Lung microvascular endothelial cell (primary cell): ENCODE results near the gene UXS1. TPM values are rescaled to one million over a fixed set of nuclear protein-coding genes. Genes with fewer than 3 reads are reported as not detected.
A peak's percentile ranks its signal among the peaks of the same experiment; 100 is the strongest.
"Not testable (repeated sequence)": the region's sequence is repeated elsewhere in the genome, so short reads cannot be mapped to it uniquely, and the experiment has no call there.

ENCODE experiments used
- DNase-seq, 2 donors: peaks; one replicate each; pipeline versions ENCODE4 v3.0.0 to v3.0.0-alpha.2; 2010; ENCODE audit warnings: low read depth in 2 of 2
- total RNA-seq: library from RNA; depleted of rRNA; stranded (reverse); fragments of >200 nt; gene quantifications from 2 replicates; pipeline ENCODE4 v1.2.1, GENCODE V29; 2014

The UXS1 gene
- total RNA-seq, 1 donor from 2014 or later, result 28.0 TPM

DNA sequence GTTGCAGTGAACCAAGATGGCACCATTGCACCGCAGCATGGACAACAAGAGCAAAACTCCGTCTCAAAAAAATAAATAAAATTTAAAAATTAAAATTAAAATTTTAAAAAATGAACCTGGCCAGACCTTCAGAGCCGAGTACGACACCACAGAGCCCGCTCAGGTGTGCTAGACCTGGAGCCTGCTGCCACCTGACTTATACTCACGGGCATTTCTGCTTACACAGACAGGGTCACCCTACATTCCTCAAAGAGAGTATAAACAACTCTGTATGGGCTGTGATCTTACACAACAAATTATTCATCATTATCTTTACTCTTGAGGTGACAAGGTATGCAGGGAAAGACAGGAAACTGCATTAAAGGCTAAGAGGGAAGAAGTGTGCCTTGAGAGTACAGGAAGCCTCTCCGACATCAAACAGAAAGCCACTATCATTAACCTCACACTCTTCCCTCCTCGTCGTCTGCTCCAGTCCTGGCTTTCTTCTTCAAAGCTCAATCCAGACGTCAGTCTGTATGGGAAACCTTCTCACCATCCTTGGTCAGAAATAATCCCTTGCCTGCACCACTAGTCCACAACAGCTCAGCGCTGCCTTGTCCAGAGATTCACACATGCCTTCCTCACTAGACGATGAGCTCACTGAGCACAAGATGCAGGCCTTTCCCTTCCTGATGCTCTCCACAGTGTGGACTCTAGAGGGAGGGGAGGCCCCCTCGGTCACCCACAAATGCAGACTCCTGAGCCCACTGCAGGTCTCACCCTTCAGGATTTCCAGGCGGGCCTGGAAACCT, 56.2 kb downstream of the UXS1 start:
- no peak for DNase-seq

DNA sequence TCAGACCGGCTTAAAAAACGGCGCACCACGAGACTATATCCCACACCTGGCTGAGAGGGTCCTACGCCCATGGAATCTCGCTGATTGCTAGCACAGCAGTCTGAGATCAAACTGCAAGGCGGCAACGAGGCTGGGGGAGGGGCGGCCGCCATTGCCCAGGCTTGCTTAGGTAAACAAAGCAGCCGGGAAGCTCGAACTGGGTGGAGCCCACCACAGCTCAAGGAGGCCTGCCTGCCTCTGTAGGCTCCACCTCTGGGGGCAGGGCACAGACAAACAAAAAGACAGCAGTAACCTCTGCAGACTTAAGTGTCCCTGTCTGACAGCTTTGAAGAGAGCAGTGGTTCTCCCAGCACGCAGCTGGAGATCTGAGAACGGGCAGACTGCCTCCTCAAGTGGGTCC, 62.9 kb downstream of the UXS1 start:
- not testable (repeated sequence) for DNase-seq

DNA sequence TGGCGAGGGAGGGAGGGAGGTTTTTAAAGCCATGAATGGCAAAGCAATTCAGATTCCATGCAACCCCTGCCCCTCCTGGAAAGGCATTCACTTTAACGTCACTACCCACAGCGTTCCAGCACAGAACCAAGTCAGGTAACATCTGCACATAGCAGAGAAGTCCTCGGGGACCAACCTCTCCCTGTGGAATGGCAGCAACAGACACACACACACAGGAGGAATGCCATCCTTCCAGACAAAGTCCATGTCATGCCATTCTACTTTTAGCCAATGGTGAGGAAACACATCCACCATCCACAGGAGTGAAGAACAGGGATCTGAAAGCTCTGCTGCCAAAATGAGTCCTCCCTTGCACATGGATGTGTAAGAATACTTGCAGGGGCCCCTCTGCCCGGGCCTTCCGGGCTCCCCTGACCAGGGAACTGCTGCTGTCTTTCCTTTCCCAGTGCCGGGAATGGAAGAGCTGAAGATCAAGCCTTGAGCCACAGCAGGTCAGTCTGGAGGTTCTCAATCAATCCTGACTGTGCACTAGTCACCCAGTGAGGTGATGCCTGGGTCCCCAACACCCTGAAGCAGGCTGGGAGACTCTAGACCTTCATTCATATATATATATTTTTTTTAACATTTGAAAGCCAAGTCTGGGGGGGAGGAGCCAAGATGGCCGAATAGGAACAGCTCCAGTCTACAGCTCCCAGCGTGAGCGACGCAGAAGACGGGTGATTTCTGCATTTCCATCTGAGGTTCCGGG, 63.7 kb downstream of the UXS1 start:
- DNase-seq, result no peak

- no peak for DNase-seq
Measured at GRCh38 chr2:106129592-106129991, 64.5 kb downstream of the UXS1 start.

- no peak for DNase-seq
Measured at GRCh38 chr2:106129150-106129549, 65.0 kb downstream of the UXS1 start.

- no peak for DNase-seq
Measured at GRCh38 chr2:106127776-106128268, 66.3 kb downstream of the UXS1 start.

GRCh38 chr2:106127282-106127771, 66.8 kb downstream of the UXS1 start:
- DNase-seq, result no peak

- no peak for DNase-seq
Measured at GRCh38 chr2:106126705-106127281, 67.3 kb downstream of the UXS1 start.

DNA sequence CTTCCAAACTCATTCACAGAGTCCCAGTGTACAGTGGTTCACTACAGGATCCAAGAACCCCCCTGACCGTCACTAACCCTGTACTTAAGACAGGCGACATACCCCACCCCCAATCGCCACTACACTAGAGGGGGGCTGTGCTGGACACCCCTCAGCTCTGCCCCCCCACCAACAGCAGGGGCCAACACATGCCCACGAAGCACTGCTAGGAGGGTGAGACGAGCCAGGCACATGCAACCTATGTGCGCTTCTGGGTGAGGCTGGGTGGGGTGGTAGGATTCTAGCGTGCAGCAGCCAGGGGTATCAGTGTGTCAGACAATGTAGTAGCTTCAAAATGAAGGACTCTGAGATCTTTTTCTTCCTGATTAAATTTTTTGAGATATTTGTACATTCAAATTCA, 67.8 kb downstream of the UXS1 start:
- DNase-seq, result no peak

DNA sequence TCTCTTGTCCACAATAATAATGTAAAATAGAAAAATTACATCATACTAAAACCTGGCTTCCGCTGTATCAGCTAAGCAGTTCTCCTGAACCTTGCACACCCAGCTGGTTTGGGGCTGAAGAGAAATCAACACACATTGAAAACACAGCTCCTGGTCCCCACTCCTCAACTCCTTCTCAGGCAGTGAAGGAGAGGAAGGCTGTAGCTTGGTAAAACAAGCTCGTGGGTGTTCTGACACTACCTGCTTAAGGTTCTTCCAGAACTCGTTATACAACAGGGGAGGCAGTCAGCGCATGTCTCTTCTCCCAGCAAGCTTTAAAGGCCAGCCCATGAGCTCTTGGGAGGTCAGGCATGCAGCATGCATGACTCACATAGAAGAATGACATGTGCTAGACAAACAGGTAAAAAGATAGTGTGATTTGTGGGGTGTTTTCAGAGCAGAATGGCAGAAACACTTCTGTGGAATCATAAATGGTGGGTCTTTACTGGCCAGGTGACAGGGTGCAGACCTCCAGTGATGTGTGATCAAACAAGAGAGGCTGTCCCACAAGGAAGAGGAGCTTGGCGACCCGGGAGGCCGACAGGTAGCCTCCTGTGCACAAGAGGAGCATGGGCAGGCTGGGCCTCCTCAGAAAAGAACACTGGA, 69.1 kb downstream of the UXS1 start:
- no peak for DNase-seq

GRCh38 chr2:106124106-106124756, 69.9 kb downstream of the UXS1 start:
- no peak for DNase-seq

DNA sequence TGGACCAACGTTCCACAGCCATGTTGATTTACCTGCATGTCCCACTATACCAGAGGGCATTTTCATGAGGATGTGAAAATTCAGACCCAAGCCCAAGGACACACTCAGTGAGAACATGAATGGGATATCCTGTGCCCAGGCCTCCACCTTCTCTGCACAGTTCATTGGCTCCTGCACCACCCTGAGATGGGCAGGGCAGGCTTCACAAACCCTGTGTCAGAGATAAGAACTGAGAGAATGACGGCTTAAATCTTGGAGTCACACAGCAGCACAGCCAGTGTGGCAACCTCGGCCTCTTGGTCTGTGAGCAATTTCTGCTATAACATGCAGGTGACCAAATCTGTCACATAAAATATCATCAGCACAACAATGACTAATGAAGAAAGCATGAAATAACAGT, 71.9 kb downstream of the UXS1 start:
- DNase-seq, result no peak

- no peak for DNase-seq
Measured at GRCh38 chr2:106120432-106120831, 73.7 kb downstream of the UXS1 start.

- no peak for DNase-seq
Measured at GRCh38 chr2:106119074-106119473, 75.0 kb downstream of the UXS1 start.

- DNase-seq, result no peak
Measured at GRCh38 chr2:106117882-106118684, 76.0 kb downstream of the UXS1 start.

DNA sequence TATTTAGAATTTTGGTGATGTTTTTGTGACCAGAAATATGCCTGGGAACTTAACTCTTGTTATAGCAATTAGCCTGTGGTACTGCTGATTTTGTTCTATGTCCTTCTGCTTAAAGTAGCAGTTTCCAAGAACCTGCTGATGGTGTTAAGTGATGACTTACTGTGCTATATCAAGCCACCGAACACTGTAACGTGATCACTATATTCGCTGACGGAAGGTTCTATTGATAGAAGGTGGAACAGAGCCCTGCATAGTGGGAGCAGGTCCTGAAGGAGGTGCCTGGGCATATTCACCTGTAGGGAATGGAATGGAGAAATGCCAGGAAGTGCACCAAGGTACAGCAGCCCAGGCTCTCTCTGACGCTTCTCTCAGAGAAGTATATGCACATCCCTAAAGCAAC, 76.8 kb downstream of the UXS1 start:
- no peak for DNase-seq

GRCh38 chr2:106116248-106116647, 77.9 kb downstream of the UXS1 start:
- DNase-seq, result no peak

GRCh38 chr2:106115665-106116064, 78.4 kb downstream of the UXS1 start:
- DNase-seq, result no peak

GRCh38 chr2:106115250-106115649, 78.9 kb downstream of the UXS1 start:
- DNase-seq, result peak in 1 of 2 donors; percentile 55

DNA sequence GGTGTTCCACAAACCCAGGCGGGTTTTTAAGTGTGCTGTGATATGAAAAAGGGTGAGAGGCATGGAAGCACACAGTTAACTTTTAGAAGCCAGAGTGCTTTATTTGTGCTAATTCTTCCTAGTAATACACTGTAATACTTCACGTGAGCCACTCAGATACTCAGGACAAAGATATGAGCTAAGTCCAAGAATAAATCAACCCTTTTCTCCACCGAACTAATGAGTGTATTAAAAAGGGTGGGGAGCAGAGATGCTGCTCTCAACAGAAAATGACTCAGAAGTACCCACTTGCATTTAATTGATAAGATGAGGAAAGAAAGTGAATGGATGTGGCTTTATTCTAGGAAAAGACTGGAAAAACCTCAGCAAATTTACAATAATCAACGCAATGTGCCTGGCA, 79.9 kb downstream of the UXS1 start:
- no peak for DNase-seq
